HG03520 (cell line): Measurements from ENCODE around the gene BPIFB2.

Experiments
- ATAC-seq: cut with Tn5 transposase; IDR thresholded peaks from one replicate; pipeline ENCODE4 v1.9.1; 2021; ENCODE audit warnings: mild to moderate bottlenecking, moderate library complexity; ENCODE audit not compliant: unreplicated experiment

The BPIFB2 gene

GRCh38 chr20:32984196-32984595, 23.3 kb upstream of the BPIFB2 start:
- ATAC-seq, result no peak

DNA sequence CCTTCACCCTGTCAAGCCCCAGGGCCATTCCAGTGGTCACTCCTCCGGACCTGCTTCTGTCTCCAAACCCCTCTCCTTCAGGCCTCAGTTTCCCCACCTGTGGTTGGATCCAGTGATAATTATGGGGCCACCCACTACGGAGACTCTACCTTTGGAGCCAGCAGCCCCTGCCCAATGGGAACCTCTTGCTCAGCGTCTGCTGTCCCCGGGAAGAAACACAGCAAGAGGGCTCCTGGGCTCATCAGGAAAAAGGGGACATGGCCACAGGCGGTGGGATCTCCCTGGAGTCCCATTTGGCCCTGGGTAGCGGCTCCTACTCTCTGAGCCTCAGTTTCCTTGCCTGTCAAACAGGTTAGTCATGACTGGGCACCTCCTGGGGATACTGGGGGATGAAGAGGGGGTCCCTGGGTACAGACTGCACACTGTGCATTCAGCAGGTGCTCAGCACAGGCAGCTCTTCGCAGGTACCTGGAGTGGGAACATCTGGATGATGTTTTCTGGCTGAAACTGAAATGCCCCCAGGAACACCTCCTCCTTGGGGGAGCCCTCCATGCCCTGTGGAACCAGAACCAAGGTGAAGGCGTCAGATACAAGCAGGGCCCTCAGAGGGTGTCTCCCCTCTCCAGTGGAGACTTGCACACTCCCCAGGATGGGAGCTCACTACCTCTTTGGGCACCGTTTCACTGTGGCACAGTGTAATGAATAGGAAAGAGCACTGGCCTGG, 22.7 kb upstream of the BPIFB2 start:
- ATAC-seq, result no peak

GRCh38 chr20:32985596-32985995, 21.9 kb upstream of the BPIFB2 start:
- no peak for ATAC-seq

GRCh38 chr20:32986331-32986966, 21.1 kb upstream of the BPIFB2 start:
- ATAC-seq, result no peak

DNA sequence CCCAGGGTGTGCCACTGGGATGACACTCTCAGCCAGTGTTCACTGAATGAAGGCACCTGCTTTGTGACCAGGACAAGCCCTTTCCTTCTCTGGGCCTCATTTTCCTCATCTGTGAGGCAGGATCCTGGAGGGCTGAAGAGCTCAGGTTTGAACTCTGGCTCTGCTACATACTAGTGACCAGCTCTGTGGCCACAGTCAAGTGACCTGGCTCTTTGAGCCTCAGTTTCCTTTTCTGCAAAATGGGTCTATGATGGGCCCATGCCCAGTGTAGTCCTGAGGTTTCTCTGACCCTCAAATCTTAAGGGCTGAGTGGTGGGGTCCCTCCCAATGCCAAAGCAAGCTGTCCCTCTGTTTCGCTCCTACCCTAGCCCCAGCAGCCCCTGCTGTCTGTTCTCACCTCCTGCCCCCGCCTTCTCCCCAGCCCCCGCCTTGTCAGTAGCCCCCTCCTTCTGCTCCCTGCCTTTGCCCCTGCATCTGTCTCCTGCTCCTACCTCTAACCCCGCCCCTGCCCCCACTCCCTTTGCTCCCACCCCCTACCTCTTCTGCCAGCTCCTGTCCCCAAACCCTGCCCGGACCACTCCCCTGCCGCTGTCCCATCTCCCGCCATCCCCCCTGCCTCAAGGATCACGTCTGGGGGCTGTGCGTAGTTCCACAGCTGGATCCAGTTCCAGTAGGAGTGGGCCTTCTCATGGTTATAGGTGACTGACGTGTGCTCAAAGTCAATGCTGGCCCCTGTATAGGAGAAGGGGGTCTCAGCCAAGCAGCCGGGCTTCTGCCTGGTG, 20.3 kb upstream of the BPIFB2 start:
- ATAC-seq, result no peak

GRCh38 chr20:32988008-32988407, 19.5 kb upstream of the BPIFB2 start:
- no peak for ATAC-seq

DNA sequence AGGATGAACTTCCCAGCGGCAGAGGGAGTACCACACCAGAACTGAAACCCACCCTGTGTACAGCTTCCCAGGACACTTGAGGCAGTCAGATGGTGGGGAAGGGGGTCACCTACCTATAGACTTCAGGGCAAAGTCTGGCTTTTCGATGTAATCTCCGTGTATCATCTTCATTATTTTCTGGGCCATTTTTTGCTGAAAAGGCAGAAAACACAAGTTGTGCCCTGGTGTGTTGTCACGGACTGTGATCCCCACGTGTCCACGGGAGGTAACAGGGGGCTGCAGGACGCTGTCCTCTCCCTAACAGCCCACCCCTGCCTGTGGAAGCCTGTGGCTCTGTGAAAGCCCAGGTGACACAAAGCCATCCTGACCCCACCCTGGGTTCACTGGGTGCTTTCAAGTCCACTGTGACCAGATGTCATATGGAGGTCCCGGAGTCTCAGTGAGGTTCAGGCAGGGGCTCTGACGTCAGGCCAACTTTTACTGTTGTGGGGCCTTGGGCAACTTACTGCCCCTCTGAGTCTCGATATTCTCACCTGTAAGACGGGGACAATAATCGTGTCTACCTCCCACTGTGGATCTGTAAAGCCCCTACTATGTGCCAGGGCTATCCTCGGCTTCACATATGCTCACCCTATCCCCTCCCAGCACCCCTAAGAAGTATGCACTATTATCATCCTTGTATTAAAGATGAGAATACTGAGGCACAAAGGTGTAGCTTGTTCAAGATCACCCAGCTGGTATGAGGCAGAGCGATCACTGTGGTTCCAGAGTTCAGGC, 17.8 kb upstream of the BPIFB2 start:
- no peak for ATAC-seq

GRCh38 chr20:32990426-32990825, 17.1 kb upstream of the BPIFB2 start:
- no peak for ATAC-seq

GRCh38 chr20:32991383-32991782, 16.1 kb upstream of the BPIFB2 start:
- no peak for ATAC-seq

- no peak for ATAC-seq
These were observed 15.5 kb upstream of the BPIFB2 start for GRCh38 chr20:32991792-32992641.

- no peak for ATAC-seq
These were observed 13.9 kb upstream of the BPIFB2 start for GRCh38 chr20:32993496-32994050.

DNA sequence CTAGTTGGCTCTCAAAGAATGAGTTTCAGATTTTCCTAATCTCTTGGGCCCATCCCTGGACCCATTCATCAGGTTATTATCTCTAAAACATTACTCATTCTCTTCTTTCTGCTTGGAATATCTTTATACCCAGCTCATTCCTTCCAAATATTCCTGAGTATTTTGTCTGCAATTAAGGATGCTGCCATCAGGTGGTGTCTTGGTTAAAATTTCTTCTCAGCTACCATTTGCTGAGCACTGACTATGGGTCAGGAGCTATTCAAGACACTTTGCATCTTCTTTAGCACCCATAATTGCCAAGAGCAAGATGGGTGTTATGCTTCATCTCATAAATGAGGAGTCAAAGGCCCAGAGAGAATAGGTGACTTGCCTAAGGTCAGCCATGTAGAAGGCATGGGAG, 11.7 kb upstream of the BPIFB2 start:
- ATAC-seq, result no peak

DNA sequence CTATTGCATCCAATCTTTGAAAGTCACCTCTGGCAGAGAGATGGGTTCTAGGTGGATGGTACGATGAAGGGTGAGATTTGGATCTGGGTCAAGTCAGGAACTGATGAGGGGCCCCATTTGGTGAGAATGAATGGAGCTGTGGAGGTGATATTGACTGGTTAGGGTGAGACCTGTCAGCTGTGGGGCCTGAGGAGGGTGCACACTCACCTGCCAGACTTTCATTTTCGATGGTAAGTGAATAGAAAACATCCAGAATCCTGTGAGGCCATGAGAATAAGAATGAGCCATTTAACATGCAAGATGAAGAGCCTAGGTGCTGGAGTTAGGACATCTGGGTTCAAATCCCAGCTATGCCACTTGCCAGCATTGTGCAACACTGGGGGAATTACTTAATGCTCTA, 10.1 kb upstream of the BPIFB2 start:
- no peak for ATAC-seq

GRCh38 chr20:32999603-33000250, 7.8 kb upstream of the BPIFB2 start:
- no peak for ATAC-seq

DNA sequence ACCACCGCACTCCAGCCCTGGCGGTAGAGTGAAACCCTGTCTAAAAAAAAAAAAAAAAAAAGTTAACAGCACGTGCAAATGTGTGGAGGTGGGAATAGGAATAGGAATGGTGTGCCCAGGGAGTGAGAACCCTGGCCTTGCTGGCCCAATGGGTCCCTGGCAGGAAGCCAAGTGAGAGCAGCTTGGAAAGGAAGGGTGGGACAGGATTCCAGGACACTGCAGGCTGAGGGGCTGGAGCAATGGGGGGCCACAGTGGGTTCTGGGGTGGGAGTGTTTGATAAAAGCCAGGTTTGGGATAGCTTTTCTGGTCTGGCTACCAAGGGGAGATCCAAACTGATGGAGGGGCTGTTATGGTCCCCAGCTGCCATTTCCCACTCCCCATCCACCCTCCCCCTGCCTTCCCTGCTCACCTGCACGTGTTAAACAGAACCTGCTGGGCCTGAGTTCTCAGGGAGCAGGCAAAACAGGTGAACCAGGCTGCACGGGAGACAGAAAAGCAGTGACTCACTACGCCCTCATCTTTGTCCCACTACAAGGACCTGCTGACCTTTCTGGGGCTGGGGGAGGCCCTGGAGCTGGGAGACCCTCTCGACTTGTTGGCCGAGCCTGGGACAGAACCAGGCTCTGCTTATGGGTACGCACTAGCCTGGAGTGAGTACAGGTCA, 6.6 kb upstream of the BPIFB2 start:
- no peak for ATAC-seq

GRCh38 chr20:33002087-33002808, 5.3 kb upstream of the BPIFB2 start:
- no peak for ATAC-seq

GRCh38 chr20:33004141-33004751, 3.3 kb upstream of the BPIFB2 start, which contains the start of gene SUN5:
SUN5 (minus strand) TSS chr20:33004433; CDS start chr20:33004340, 93 bp downstream.
- no peak for ATAC-seq

DNA sequence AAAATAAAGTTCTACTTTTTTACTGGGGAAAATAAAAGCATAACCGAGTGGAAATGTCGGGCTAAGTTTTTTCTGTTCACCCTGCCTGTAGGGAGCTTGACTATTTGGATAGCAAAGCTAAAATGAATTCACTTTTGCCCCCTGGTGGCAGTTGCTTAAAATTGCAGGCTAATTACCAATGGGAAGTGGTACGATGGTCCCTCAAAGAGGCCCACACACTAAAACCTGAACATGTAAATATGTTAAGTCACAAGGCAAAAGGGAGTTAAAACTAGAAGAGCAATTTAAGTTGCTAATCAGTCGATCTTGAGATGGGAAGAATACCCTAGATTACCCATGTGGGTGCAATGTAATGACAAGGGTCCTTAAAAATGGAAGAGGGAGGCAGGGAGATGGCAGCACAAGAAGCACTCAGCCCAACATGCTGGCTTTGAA, 2.4 kb upstream of the BPIFB2 start:
- ATAC-seq, result no peak
